AG04450 (cell line): ENCODE data around the gene KIAA1958. TPM values are rescaled to one million over a fixed set of nuclear protein-coding genes. Genes with fewer than 3 reads are reported as not detected.

ENCODE experiments used
- CTCF ChIA-PET: fragments of 300-600, 350-600 bp; formaldehyde crosslinking; extraction: SDS; loops from one replicate; lab custom pipeline; 2022; ENCODE audit warnings: antibody characterized with exemption, inconsistent platforms; lab: Charles Lee
- POLR2A ChIA-PET: fragments of 350-600 bp; formaldehyde crosslinking; extraction: SDS; loops from one replicate; lab custom pipeline; 2021; ENCODE audit warnings: antibody characterized with exemption, inconsistent platforms; lab: Yijun Ruan, JAX
- DNase-seq: peaks from one replicate; pipeline ENCODE4 v3.0.0-alpha.2; 2011; ENCODE audit warnings: low read depth, low spot score
- H3K27ac ChIP-seq: one replicate; pipeline ENCODE4 v1.5.1; 2012; ENCODE audit warnings: low read depth, low read length, control low read depth
- H3K27me3 ChIP-seq: one replicate; pipeline ENCODE4 v1.6.0; 2012; ENCODE audit warnings: low read length; ENCODE audit not compliant: control insufficient read depth, insufficient read depth
- H3K4me3 ChIP-seq: 2 replicates; pipeline ENCODE4 v1.5.1; 2011; ENCODE audit warnings: mild to moderate bottlenecking, low read depth, low read length, control low read depth
- H3K9me3 ChIP-seq: 2 replicates; pipeline ENCODE4 v1.5.1; 2012; ENCODE audit warnings: low read length; ENCODE audit not compliant: control insufficient read depth, insufficient read depth
- polyA plus RNA-seq: library from polyadenylated mRNA; depleted of rRNA; stranded (reverse); fragments of >200 nt; gene quantifications from 2 replicates; pipeline ENCODE4 v1.2.3, GENCODE V29; 2011
- TF ChIP-seq, protein P1 (sequence below): IDR thresholded peaks from 2 replicates; pipeline ENCODE4 v1.5.1; 2011; ENCODE audit warnings: low read depth, low read length, control low read depth, inconsistent platforms

KIAA1958 gene
- polyA plus RNA-seq, 1 experiment = 0.88 TPM

DNA sequence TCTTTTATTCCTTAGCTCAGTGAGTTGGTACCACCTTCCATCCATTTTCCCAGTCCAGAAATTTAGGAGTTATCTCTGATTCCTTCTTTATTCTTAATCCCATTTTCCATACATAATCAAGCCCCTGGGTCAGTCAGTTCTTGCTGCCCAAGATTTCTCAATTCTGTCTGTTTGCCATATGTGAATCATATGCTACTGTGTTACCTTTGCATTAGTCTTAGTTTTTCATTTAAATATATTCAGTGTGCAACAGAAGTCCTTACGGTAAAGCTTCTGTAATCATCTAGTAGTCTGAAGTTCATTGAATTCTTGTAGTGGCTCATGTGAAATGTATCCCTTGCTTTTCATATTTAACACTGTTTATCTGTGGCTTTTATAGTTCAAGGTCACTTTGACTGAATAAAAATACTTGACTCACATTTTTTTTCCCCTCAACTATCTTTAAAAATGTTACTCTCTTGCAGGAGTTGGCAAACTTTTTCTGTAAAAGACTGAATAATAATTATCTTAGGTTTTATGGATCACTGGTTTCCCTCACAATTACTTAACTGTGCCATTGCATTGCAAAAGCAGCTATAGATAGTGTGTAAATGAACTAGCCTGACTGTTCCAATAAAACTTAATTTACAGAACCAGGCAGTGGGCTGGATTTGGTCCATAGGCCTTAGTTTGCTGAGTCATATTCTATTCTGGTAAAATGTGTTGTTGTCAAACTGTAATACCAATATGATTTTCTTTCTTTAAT, 6.9 kb downstream of the KIAA1958 start:
- no peaks in the 10 kb centered on the region for H3K27me3 ChIP-seq
- ChIA-PET CTCF (no interaction called here), POLR2A (no interaction called here)
- no peak overlapping the region for H3K4me3 ChIP-seq
- no peak for DNase-seq
- TF ChIP-seq, protein P1, sequence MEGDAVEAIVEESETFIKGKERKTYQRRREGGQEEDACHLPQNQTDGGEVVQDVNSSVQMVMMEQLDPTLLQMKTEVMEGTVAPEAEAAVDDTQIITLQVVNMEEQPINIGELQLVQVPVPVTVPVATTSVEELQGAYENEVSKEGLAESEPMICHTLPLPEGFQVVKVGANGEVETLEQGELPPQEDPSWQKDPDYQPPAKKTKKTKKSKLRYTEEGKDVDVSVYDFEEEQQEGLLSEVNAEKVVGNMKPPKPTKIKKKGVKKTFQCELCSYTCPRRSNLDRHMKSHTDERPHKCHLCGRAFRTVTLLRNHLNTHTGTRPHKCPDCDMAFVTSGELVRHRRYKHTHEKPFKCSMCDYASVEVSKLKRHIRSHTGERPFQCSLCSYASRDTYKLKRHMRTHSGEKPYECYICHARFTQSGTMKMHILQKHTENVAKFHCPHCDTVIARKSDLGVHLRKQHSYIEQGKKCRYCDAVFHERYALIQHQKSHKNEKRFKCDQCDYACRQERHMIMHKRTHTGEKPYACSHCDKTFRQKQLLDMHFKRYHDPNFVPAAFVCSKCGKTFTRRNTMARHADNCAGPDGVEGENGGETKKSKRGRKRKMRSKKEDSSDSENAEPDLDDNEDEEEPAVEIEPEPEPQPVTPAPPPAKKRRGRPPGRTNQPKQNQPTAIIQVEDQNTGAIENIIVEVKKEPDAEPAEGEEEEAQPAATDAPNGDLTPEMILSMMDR = no peak
- H3K9me3 ChIP-seq = peaks cover 7% of the 10 kb centered on the region
- no peak overlapping the region for H3K27ac ChIP-seq

DNA sequence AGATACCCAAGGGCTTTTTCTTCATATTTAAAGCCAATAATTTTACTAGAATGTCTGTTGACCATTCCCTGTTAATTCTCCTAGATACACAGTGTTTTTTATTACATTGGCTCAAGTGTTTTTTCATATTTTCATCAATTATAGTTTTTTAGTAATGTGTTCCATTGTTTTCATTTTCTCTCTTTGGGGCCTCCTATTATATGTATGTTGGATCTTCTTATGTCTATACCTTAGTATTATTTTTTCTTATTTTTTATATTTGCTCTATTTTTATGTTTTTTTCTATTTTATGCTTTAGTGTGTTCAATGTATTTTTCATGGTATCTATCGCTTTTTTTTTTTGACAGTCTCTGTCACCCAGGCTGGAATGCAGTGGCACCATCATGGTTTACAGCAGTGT, 7.5 kb downstream of the KIAA1958 start:
- H3K27me3 ChIP-seq = no peaks in the 10 kb centered on the region
- H3K27ac ChIP-seq = no peak overlapping the region
- POLR2A ChIA-PET = interaction anchor here (0.7 kb wide), 1 partner anchor 9 kb away, joined by 3 read pairs; no protein-coding TSS in a partner anchor
- no peak overlapping the region for H3K4me3 ChIP-seq
- TF ChIP-seq, protein P1 = no peak
- H3K9me3 ChIP-seq = peaks cover 7% of the 10 kb centered on the region
- CTCF ChIA-PET = no interaction called here
- no peak for DNase-seq

DNA sequence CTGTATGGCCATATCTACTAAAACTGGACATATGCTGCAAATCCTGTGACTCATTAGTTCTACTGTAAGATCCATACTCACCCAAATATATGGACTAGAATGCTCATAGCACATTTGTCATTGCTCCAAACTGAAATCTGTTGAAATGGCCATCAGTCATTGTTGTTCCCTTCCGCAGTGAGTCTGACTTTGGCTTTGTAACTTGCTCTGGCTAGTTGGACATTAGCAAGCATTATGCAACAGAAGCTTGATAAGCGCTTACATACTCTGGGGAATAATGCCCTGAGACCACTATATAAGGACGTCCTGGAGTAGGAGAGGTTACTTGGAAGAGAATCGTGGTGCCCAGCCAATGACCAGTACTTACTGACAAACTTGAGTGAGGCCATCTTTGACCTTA, 9.0 kb downstream of the KIAA1958 start:
- DNase-seq = no peak
- POLR2A ChIA-PET = no interaction called here
- Histone ChIP-seq H3K4me3 (no peak overlapping the region), H3K27ac (no peak overlapping the region), H3K27me3 (no peaks in the 10 kb centered on the region), H3K9me3 (peaks cover 7% of the 10 kb centered on the region)
- TF ChIP-seq, protein P1 = no peak
- CTCF ChIA-PET = interaction anchor here (1.0 kb wide), 1 partner anchor 36 kb away, joined by 3 read pairs; no protein-coding TSS in a partner anchor

DNA sequence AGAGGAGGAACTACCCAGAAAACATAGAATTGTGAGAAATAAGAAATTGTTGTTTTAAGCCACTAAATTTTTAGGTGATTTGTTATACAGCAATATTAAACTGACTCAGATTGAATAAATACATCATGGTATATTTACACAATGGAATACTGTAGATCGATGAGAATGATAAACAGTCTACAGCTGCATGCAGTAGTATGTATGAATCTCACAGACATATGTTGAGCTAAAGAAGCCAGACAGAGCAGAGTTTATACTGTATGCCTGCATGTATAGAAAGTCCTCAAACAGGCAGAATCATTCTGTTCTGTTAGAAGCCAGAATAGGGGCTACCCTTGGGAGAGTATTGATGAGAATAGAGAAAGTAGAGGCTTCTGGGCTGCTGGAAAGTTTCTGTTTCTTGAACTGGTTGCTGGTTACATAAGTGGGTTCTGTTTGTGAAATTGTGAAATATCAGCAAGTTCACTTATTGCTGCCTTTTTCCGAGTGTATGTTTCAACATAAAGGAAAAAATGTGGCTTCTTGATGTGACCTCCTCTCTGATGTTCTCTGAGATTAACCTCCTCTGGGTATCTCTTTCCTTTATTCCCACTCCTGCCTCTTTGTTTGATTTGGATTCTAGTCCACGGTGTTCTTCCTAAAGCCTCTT, 9.6 kb downstream of the KIAA1958 start:
- TF ChIP-seq, protein P1 = no peak
- H3K27me3 ChIP-seq = no peaks in the 10 kb centered on the region
- no peak for DNase-seq
- H3K9me3 ChIP-seq = peaks cover 7% of the 10 kb centered on the region
- ChIA-PET CTCF (interaction anchor here (1.0 kb wide), 1 partner anchor 36 kb away, joined by 3 read pairs; no protein-coding TSS in a partner anchor), POLR2A (no interaction called here)
- H3K27ac ChIP-seq = no peak overlapping the region
- no peak overlapping the region for H3K4me3 ChIP-seq

DNA sequence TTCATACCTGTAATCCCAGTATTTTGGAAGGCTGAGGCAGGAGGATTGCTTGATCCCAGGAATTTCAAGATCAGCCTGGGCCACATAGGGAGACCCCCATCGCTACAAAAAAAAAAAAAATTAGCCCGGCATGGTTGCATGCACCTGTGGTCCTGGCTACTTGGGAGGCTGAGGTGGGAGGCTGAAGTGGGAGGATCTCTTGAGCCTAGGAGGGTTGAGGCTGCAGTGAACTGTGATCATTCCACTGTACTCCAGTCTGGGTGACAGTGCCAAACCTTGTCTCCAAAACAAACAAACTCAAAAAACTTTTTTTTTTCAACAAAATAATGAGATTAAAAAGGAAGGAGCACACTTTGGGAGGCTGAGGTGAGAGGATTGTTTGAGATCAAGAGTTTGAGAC, 14.2 kb downstream of the KIAA1958 start:
- ChIA-PET CTCF (no interaction called here), POLR2A (interaction anchor here (0.6 kb wide), 1 partner anchor 8 kb away, joined by 3 read pairs; no protein-coding TSS in a partner anchor)
- H3K9me3 ChIP-seq = no peaks in the 10 kb centered on the region

More for the DNA sequence above, 14.2 kb downstream of the KIAA1958 start:
- Histone ChIP-seq H3K27me3 (no peaks in the 10 kb centered on the region), H3K27ac (no peak overlapping the region), H3K4me3 (no peak overlapping the region)
- DNase-seq = no peak
- TF ChIP-seq, protein P1 = no peak
